HCT116 (cell line): ENCODE results near the gene RANBP6.

ENCODE experiments used
- CBX3 ChIP-seq: IDR thresholded peaks from 2 replicates; pipeline ENCODE4 v1.6.1; 2012; ENCODE audit warnings: low read depth
- CTCF ChIP-seq, 3 experiments: fragments of 200-600 bp in 1 of 3; sonication (generic) in 1 of 3; IDR thresholded peaks in 2 of 3; conservative IDR thresholded peaks in 1 of 3; 2 replicates each; pipeline ENCODE4 v1.5.1; 2012 to 2017; ENCODE audit warnings: low read depth in 2 of 3, low read length in 2 of 3, antibody characterized with exemption in 1 of 3, borderline replicate concordance in 1 of 3, control low read depth in 1 of 3, mild to moderate bottlenecking in 1 of 3, mixed read lengths in 1 of 3, mixed run types in 1 of 3, moderate library complexity in 1 of 3; ENCODE audit not compliant: insufficient read depth in 1 of 3
- POLR2A ChIP-seq: IDR thresholded peaks from 2 replicates; pipeline ENCODE4 v1.7.0; 2011; ENCODE audit warnings: borderline replicate concordance; ENCODE audit not compliant: insufficient read depth, insufficient read length; ENCODE audit errors: extremely low read depth
- POLR2AphosphoS5 ChIP-seq: IDR thresholded peaks from 2 replicates; pipeline ENCODE4 v1.6.1; 2011; ENCODE audit warnings: mild to moderate bottlenecking, low read depth, low read length, moderate library complexity
- SP1 ChIP-seq: IDR thresholded peaks from 2 replicates; pipeline ENCODE4 v1.6.1; 2012; ENCODE audit warnings: low read depth
- TCF7L2 ChIP-seq: IDR thresholded peaks from 2 replicates; pipeline ENCODE4 v1.7.0; 2011; ENCODE audit warnings: borderline replicate concordance, inconsistent platforms; ENCODE audit not compliant: insufficient read depth, insufficient read length; ENCODE audit errors: extremely low read depth
- YY1 ChIP-seq: IDR thresholded peaks from 2 replicates; pipeline ENCODE4 v1.6.1; 2011; ENCODE audit warnings: low read length, low read depth, moderate library complexity, mild to moderate bottlenecking; ENCODE audit not compliant: insufficient replicate concordance; ENCODE audit errors: extremely low read depth
- ZBTB33 ChIP-seq: IDR thresholded peaks from 2 replicates; pipeline ENCODE4 v1.6.1; 2011; ENCODE audit warnings: mild to moderate bottlenecking, low read length, moderate library complexity; ENCODE audit not compliant: insufficient replicate concordance; ENCODE audit errors: extremely low read depth
- TF ChIP-seq, protein P1 (sequence below): IDR thresholded peaks from 2 replicates; pipeline ENCODE4 v1.6.1; 2012

DNA sequence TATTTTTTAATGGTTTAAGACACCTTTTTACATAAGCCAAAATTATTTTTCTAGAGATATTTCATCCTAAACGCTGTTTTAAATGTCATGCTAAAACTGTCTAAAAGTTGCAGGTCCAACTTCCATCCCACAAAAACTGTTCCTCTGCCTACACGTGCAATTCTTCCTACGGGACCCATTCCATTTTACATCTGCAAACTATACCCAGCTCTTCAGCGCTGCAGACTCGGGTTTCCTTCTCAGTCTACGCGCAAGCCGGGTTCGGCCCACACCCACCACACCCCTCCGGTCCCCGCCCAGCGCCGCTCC is 8.7 kb downstream of the RANBP6 start:
- no peak for TF ChIP-seq TCF7L2
- no peak for TF ChIP-seq SP1
- no peak for TF ChIP-seq ZBTB33
- TF ChIP-seq POLR2A: no peak
- TF ChIP-seq CBX3: no peak
- no peak for TF ChIP-seq CTCF (IDR thresholded peaks at IDR 0.05 in 2 of 3, conservative IDR thresholded peaks at IDR 0.05 in 1 of 3; ENCODE audit: borderline replicate concordance in 1 of 3, insufficient read depth in 1 of 3, low read depth in 2 of 3, low read length in 2 of 3)
- TF ChIP-seq POLR2AphosphoS5: no peak
- TF ChIP-seq, protein P1, sequence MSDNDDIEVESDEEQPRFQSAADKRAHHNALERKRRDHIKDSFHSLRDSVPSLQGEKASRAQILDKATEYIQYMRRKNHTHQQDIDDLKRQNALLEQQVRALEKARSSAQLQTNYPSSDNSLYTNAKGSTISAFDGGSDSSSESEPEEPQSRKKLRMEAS: no peak
- TF ChIP-seq YY1: no peak
